ENCODE results near the gene MUCL3.
"Not testable (repeated sequence)": the region's sequence is repeated elsewhere in the genome, so short reads cannot be mapped to it uniquely, and the experiment has no call there.

The MUCL3 gene

GRCh38 chr6:30898750-30899360, 41.9 kb upstream of the MUCL3 start:
- no peak overlapping the region for H3K9ac ChIP-seq (ENCODE audit: low read depth in 1 of 2, low read length in 2 of 2)
- no peak overlapping the region for H3K4me3 ChIP-seq (ENCODE audit: low read length in 2 of 2)
- peaks cover 47 to 51% of the 10 kb centered on the region in 2 donors for H3K36me3 ChIP-seq (ENCODE audit: control insufficient read depth in 2 of 2, insufficient read depth in 2 of 2, low read length in 2 of 2)
- H3K9me3 ChIP-seq (ENCODE audit: control insufficient read depth in 2 of 2, low read length in 2 of 2) = no peaks in the 10 kb centered on the region
- no peak overlapping the region for H3K27ac ChIP-seq (ENCODE audit: low read depth in 2 of 2, low read length in 2 of 2)
- no peaks in the 10 kb centered on the region for H3K27me3 ChIP-seq (ENCODE audit: control insufficient read depth in 2 of 2, insufficient read depth in 2 of 2, low read length in 2 of 2)
- H3K4me1 ChIP-seq (ENCODE audit: control insufficient read depth in 2 of 2, insufficient read depth in 2 of 2, low read length in 2 of 2) = no peaks in the 10 kb centered on the region

GRCh38 chr6:30900863-30901417, 39.8 kb upstream of the MUCL3 start:
- Histone ChIP-seq H3K27me3 (ENCODE audit: control insufficient read depth in 2 of 2, insufficient read depth in 2 of 2, low read length in 2 of 2) (no peaks in the 10 kb centered on the region), H3K4me3 (ENCODE audit: low read length in 2 of 2) (no peak overlapping the region), H3K9me3 (ENCODE audit: control insufficient read depth in 2 of 2, low read length in 2 of 2) (no peaks in the 10 kb centered on the region), H3K9ac (ENCODE audit: low read depth in 1 of 2, low read length in 2 of 2) (no peak overlapping the region), H3K36me3 (ENCODE audit: control insufficient read depth in 2 of 2, insufficient read depth in 2 of 2, low read length in 2 of 2) (peaks cover 34% of the 10 kb centered on the region in 2 donors), H3K4me1 (ENCODE audit: control insufficient read depth in 2 of 2, insufficient read depth in 2 of 2, low read length in 2 of 2) (no peaks in the 10 kb centered on the region), H3K27ac (ENCODE audit: low read depth in 2 of 2, low read length in 2 of 2) (no peak overlapping the region)

- Histone ChIP-seq H3K9ac (ENCODE audit: low read depth in 1 of 2, low read length in 2 of 2) (no peak overlapping the region), H3K27me3 (ENCODE audit: control insufficient read depth in 2 of 2, insufficient read depth in 2 of 2, low read length in 2 of 2) (no peaks in the 10 kb centered on the region), H3K36me3 (ENCODE audit: control insufficient read depth in 2 of 2, insufficient read depth in 2 of 2, low read length in 2 of 2) (peaks cover 29 to 32% of the 10 kb centered on the region in 2 donors), H3K9me3 (ENCODE audit: control insufficient read depth in 2 of 2, low read length in 2 of 2) (no peaks in the 10 kb centered on the region), H3K27ac (ENCODE audit: low read depth in 2 of 2, low read length in 2 of 2) (no peak overlapping the region), H3K4me3 (ENCODE audit: low read length in 2 of 2) (no peak overlapping the region), H3K4me1 (ENCODE audit: control insufficient read depth in 2 of 2, insufficient read depth in 2 of 2, low read length in 2 of 2) (no peaks in the 10 kb centered on the region)
Observed at GRCh38 chr6:30901436-30901835, 39.3 kb upstream of the MUCL3 start.

- H3K9ac ChIP-seq (ENCODE audit: low read depth in 1 of 2, low read length in 2 of 2) = peak overlapping the region in 1 of 2 donors; percentile 27
- peaks cover 25 to 26% of the 10 kb centered on the region in 2 donors for H3K36me3 ChIP-seq (ENCODE audit: control insufficient read depth in 2 of 2, insufficient read depth in 2 of 2, low read length in 2 of 2)
- not testable (repeated sequence) for H3K9me3 ChIP-seq (ENCODE audit: control insufficient read depth in 2 of 2, low read length in 2 of 2); H3K27ac ChIP-seq (ENCODE audit: low read depth in 2 of 2, low read length in 2 of 2); H3K4me3 ChIP-seq (ENCODE audit: low read length in 2 of 2); H3K27me3 ChIP-seq (ENCODE audit: control insufficient read depth in 2 of 2, insufficient read depth in 2 of 2, low read length in 2 of 2); H3K4me1 ChIP-seq (ENCODE audit: control insufficient read depth in 2 of 2, insufficient read depth in 2 of 2, low read length in 2 of 2)
Observed at GRCh38 chr6:30902196-30902595, 38.6 kb upstream of the MUCL3 start.

- Histone ChIP-seq H3K9ac (ENCODE audit: low read depth in 1 of 2, low read length in 2 of 2) (peak overlapping the region in 1 of 2 donors; percentile 27), H3K27ac (ENCODE audit: low read depth in 2 of 2, low read length in 2 of 2) (no peak overlapping the region), H3K36me3 (ENCODE audit: control insufficient read depth in 2 of 2, insufficient read depth in 2 of 2, low read length in 2 of 2) (peaks cover 20 to 21% of the 10 kb centered on the region in 2 donors), H3K4me1 (ENCODE audit: control insufficient read depth in 2 of 2, insufficient read depth in 2 of 2, low read length in 2 of 2) (no peaks in the 10 kb centered on the region), H3K27me3 (ENCODE audit: control insufficient read depth in 2 of 2, insufficient read depth in 2 of 2, low read length in 2 of 2) (no peaks in the 10 kb centered on the region), H3K9me3 (ENCODE audit: control insufficient read depth in 2 of 2, low read length in 2 of 2) (no peaks in the 10 kb centered on the region), H3K4me3 (ENCODE audit: low read length in 2 of 2) (no peak overlapping the region)
Observed at GRCh38 chr6:30902709-30903108, 38.1 kb upstream of the MUCL3 start.

GRCh38 chr6:30903236-30903635, 37.5 kb upstream of the MUCL3 start:
- Histone ChIP-seq H3K36me3 (ENCODE audit: control insufficient read depth in 2 of 2, insufficient read depth in 2 of 2, low read length in 2 of 2) (peaks cover 15% of the 10 kb centered on the region in 2 donors), H3K27ac (ENCODE audit: low read depth in 2 of 2, low read length in 2 of 2) (no peak overlapping the region), H3K4me3 (ENCODE audit: low read length in 2 of 2) (no peak overlapping the region), H3K4me1 (ENCODE audit: control insufficient read depth in 2 of 2, insufficient read depth in 2 of 2, low read length in 2 of 2) (peaks cover 0 to under 1% of the 10 kb centered on the region in 2 donors), H3K9me3 (ENCODE audit: control insufficient read depth in 2 of 2, low read length in 2 of 2) (no peaks in the 10 kb centered on the region), H3K9ac (ENCODE audit: low read depth in 1 of 2, low read length in 2 of 2) (no peak overlapping the region), H3K27me3 (ENCODE audit: control insufficient read depth in 2 of 2, insufficient read depth in 2 of 2, low read length in 2 of 2) (no peaks in the 10 kb centered on the region)

- peak overlapping the region; percentile 91 to 99 for H3K4me3 ChIP-seq (ENCODE audit: low read length in 2 of 2)
- peak overlapping the region in 1 of 2 donors; percentile 80 for H3K9ac ChIP-seq (ENCODE audit: low read depth in 1 of 2, low read length in 2 of 2)
- peak overlapping the region; percentile 1 to 37 for H3K27ac ChIP-seq (ENCODE audit: low read depth in 2 of 2, low read length in 2 of 2)
Observed at GRCh38 chr6:30907290-30907757, 33.4 kb upstream of the MUCL3 start.

GRCh38 chr6:30907758-30908591, 32.8 kb upstream of the MUCL3 start, which contains the start of gene GTF2H4:
GTF2H4 (plus strand) TSS chr6:30908207.
- peak within 1 kb of the TSS; percentile 68 to 80 for H3K9ac ChIP-seq (ENCODE audit: low read depth in 1 of 2, low read length in 2 of 2)
- H3K9me3 ChIP-seq (ENCODE audit: control insufficient read depth in 2 of 2, low read length in 2 of 2) = no peaks in the 10 kb centered on the region
- H3K4me1 ChIP-seq (ENCODE audit: control insufficient read depth in 2 of 2, insufficient read depth in 2 of 2, low read length in 2 of 2) = peaks cover 9 to 10% of the 10 kb centered on the region in 2 donors
- peak within 1 kb of the TSS; percentile 91 to 99 for H3K4me3 ChIP-seq (ENCODE audit: low read length in 2 of 2)
- peak within 1 kb of the TSS; percentile 1 to 37 for H3K27ac ChIP-seq (ENCODE audit: low read depth in 2 of 2, low read length in 2 of 2)
- H3K36me3 ChIP-seq (ENCODE audit: control insufficient read depth in 2 of 2, insufficient read depth in 2 of 2, low read length in 2 of 2) = peaks cover 13 to 14% of the 10 kb centered on the region in 2 donors
- no peaks in the 10 kb centered on the region for H3K27me3 ChIP-seq (ENCODE audit: control insufficient read depth in 2 of 2, insufficient read depth in 2 of 2, low read length in 2 of 2)

More at GRCh38 chr6:30907290-30907757, 33.4 kb upstream of the MUCL3 start:
- H3K27me3 ChIP-seq (ENCODE audit: control insufficient read depth in 2 of 2, insufficient read depth in 2 of 2, low read length in 2 of 2); H3K9me3 ChIP-seq (ENCODE audit: control insufficient read depth in 2 of 2, low read length in 2 of 2): not testable (repeated sequence)
- H3K4me1 ChIP-seq (ENCODE audit: control insufficient read depth in 2 of 2, insufficient read depth in 2 of 2, low read length in 2 of 2) = peaks cover 9 to 10% of the 10 kb centered on the region in 2 donors
- peaks cover 12 to 13% of the 10 kb centered on the region in 2 donors for H3K36me3 ChIP-seq (ENCODE audit: control insufficient read depth in 2 of 2, insufficient read depth in 2 of 2, low read length in 2 of 2)

- Histone ChIP-seq H3K4me3 (ENCODE audit: low read length in 2 of 2) (peak overlapping the region; percentile 91 to 99), H3K27me3 (ENCODE audit: control insufficient read depth in 2 of 2, insufficient read depth in 2 of 2, low read length in 2 of 2) (no peaks in the 10 kb centered on the region), H3K9me3 (ENCODE audit: control insufficient read depth in 2 of 2, low read length in 2 of 2) (no peaks in the 10 kb centered on the region), H3K36me3 (ENCODE audit: control insufficient read depth in 2 of 2, insufficient read depth in 2 of 2, low read length in 2 of 2) (peaks cover 13 to 14% of the 10 kb centered on the region in 2 donors), H3K9ac (ENCODE audit: low read depth in 1 of 2, low read length in 2 of 2) (peak overlapping the region; percentile 68 to 80), H3K4me1 (ENCODE audit: control insufficient read depth in 2 of 2, insufficient read depth in 2 of 2, low read length in 2 of 2) (peaks cover 12 to 17% of the 10 kb centered on the region in 2 donors), H3K27ac (ENCODE audit: low read depth in 2 of 2, low read length in 2 of 2) (no peak overlapping the region)
Observed at GRCh38 chr6:30908700-30909099, 32.1 kb upstream of the MUCL3 start.

- not testable (repeated sequence) for H3K4me3 ChIP-seq (ENCODE audit: low read length in 2 of 2); H3K27ac ChIP-seq (ENCODE audit: low read depth in 2 of 2, low read length in 2 of 2); H3K9ac ChIP-seq (ENCODE audit: low read depth in 1 of 2, low read length in 2 of 2); H3K27me3 ChIP-seq (ENCODE audit: control insufficient read depth in 2 of 2, insufficient read depth in 2 of 2, low read length in 2 of 2); H3K9me3 ChIP-seq (ENCODE audit: control insufficient read depth in 2 of 2, low read length in 2 of 2)
- Histone ChIP-seq H3K36me3 (ENCODE audit: control insufficient read depth in 2 of 2, insufficient read depth in 2 of 2, low read length in 2 of 2) (peaks cover 13 to 14% of the 10 kb centered on the region in 2 donors), H3K4me1 (ENCODE audit: control insufficient read depth in 2 of 2, insufficient read depth in 2 of 2, low read length in 2 of 2) (peaks cover 22 to 29% of the 10 kb centered on the region in 2 donors)
Observed at GRCh38 chr6:30910473-30910872, 30.3 kb upstream of the MUCL3 start.

Measured in mucosa of rectum (tissue), 2 donors.